OCI-LY7 (cell line): ENCODE results near the gene FAM221B.

Source experiments
- CTCF ChIP-seq: fragments of 200-600 bp; sonication (generic); conservative IDR thresholded peaks from 2 replicates; pipeline ENCODE4 v1.5.1; 2014; ENCODE audit warnings: mild to moderate bottlenecking, antibody characterized with exemption, low read length, moderate library complexity, mixed read lengths
- EZH2phosphoT487 ChIP-seq: fragments of 200-600 bp; sonication (generic); IDR thresholded peaks from 2 replicates; pipeline ENCODE4 v1.6.1; 2018; ENCODE audit warnings: low read depth, borderline replicate concordance, mild to moderate bottlenecking, mixed run types, antibody characterized with exemption, low read length, moderate library complexity, mixed read lengths

DNA sequence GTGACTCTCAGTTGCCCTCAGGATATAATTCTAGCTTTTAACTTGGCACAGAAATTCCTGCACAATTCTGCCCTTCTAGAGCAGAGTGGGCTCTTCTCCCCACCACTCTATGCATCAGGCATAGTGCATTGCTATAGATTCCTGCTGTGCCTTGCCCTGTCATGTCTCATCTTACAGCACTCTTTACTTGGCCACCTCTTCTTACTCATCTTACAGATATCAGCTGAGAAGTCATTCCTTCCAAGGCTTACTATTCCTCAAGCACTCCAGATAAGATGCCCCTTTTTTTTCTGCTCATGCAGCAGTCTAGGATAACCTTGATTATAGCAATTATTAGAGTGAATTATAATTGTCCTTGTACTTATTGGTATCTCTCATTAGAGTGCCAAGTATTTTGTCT is 5.6 kb downstream of the FAM221B start:
- no peak for TF ChIP-seq CTCF
- TF ChIP-seq EZH2phosphoT487, result no peak
